Measurements from ENCODE around the gene PYM1. TPM values are rescaled to one million over a fixed set of nuclear protein-coding genes. Genes with fewer than 3 reads are reported as not detected.
A peak's percentile ranks its signal among the peaks of the same experiment; 100 is the strongest.

Gene PYM1
- total RNA-seq (10 to 100 TPM; 14.6 to 20.6 (median 18.0) TPM), polyA plus RNA-seq (10 to 100 TPM; 19.0 to 39.8 (median 26.1) TPM)
- long read RNA-seq, donor 1, transcript PYM1-203 (3 exons, 1,226 nt), result major isoform, 5 of 10 reads
- long read RNA-seq, donor 1, partial matches to known transcripts, result 0 of 10 reads
- long read RNA-seq, donor 1, other reads (novel, unspliced or antisense), result 1 of 10 reads
- long read RNA-seq, donor 2, transcript PYM1-203 (3 exons, 1,226 nt), result major isoform, 5 of 16 reads
- long read RNA-seq, donor 2, partial matches to known transcripts, result 1 of 16 reads
- long read RNA-seq, donor 2, other reads (novel, unspliced or antisense), result 4 of 16 reads

DNA sequence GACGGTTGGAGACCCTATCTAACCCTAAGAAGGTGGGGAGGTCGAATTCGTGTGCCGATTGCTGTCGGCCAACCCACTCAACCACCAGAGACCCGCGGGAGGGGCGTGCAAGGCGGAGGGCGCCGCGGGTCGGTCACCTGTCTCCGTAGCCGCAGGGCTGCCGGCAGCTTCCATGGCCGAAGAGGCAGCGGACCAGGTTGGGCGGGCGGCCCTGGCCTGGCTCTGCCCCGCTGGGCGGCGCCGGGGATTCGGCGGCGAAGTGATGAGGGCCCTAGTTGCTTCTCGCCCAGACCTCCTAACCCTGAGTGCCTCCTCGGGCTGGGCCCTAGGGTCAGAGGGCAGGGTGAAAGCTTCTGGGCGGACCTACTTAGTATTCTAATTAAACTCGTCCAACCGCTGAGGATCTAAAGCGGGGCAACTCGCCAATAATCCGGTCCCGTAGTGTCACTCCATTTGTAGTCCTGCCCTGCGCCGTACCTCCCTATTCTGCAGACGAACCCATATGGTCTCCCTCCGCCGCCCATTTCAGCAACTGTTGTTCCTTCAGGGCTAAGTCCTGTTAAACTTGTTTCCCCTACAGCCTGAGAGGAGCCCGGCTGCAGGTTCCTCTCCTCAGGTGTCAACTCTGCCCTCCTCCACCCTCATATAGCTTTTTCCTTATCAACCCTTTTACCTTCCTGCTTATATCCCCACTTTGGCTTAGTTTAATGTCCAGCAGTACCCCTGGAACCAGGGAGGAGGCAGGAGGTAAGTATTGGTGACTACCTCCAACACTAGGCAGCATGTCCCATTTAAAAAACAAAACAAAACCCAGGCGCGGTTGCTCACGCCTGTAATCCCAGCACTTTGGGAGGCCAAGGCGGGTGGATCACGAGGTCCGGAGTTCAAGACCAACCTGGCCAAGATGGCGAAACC, at the start of gene PYM1:
PYM1 (minus strand) TSS at position 307 of the 915 bp plus-strand sequence; CDS start at position 174, 133 bp downstream.
- WGBS, 3 donors, result 5 to 9% (median 6%) methylated on average over 40 to 49 of the region's 49 CpGs
- Histone ChIP-seq H3K27me3 (ENCODE audit: insufficient read depth in 3 of 3, low read length in 2 of 3) (peaks cover 0 to 6% (median 0%) of the 10 kb centered on the region in 3 donors), H3K4me3 (peak within 1 kb of the TSS; percentile 84), H3K36me3 (ENCODE audit: insufficient read depth in 1 of 2, low read depth in 1 of 2) (peaks cover 0 to 6% of the 10 kb centered on the region in 2 donors), H3K9me3 (no peaks in the 10 kb centered on the region), H3K27ac (peak within 1 kb of the TSS; percentile 93), H3K4me1 (peaks cover 15% of the 10 kb centered on the region)
- ATAC-seq, result peak; percentile 60 to 72 (median 68)
- intact Hi-C loops (cut with DNase I), result loop anchor here (2.0 to 5.0 kb wide), 3 partner anchors 96 to 111 kb away; partner anchors contain the start of genes DNAJC14 (in 1 of the 2), ORMDL2 (in 1 of the 2) and SARNP (in 1 of the 2)
- peak; percentile 79 to 85 for DNase-seq
- no peak for TF ChIP-seq CTCF (IDR thresholded peaks at IDR 0.05)

DNA sequence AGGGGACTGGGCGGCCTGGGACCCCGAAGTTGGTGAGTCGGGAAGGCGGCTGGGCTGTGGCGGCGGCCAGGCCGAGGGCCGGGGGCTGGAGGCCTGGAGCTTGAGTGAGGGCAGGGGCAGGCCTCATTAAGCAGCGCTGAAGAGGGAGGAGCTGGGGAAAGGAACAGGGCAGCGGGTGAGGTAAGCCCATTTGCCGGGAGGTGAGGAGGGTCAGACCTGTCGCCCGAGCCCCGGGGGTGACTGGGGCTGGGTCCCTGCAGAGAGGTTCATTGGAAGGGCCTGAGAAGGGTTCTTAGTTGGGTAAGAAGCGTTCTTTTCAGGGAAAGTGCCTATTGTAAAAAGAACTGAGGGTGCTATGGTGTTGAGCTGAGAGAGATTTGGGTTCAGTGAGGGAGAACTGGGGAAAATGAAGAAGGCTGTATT, 46.6 kb upstream of the PYM1 start:
- ATAC-seq, result peak; percentile 18 to 61 (median 46)
- H3K36me3 ChIP-seq (ENCODE audit: insufficient read depth in 1 of 2, low read depth in 1 of 2), result peaks cover 0 to 11% of the 10 kb centered on the region in 2 donors
- intact Hi-C loops (cut with DNase I), result no loop called here
- H3K27ac ChIP-seq, result peak overlapping the region; percentile 99
- DNase-seq, result no peak
- no peaks in the 10 kb centered on the region for H3K9me3 ChIP-seq
- H3K4me1 ChIP-seq, result peaks cover 29% of the 10 kb centered on the region
- 0 to 1% (median 0%) methylated on average over 15 of the region's 15 CpGs for WGBS, 3 donors
- TF ChIP-seq CTCF (IDR thresholded peaks at IDR 0.05), result no peak
- H3K27me3 ChIP-seq (ENCODE audit: insufficient read depth in 3 of 3, low read length in 2 of 3), result no peaks in the 10 kb centered on the region
- H3K4me3 ChIP-seq, result peak overlapping the region; percentile 98

DNA sequence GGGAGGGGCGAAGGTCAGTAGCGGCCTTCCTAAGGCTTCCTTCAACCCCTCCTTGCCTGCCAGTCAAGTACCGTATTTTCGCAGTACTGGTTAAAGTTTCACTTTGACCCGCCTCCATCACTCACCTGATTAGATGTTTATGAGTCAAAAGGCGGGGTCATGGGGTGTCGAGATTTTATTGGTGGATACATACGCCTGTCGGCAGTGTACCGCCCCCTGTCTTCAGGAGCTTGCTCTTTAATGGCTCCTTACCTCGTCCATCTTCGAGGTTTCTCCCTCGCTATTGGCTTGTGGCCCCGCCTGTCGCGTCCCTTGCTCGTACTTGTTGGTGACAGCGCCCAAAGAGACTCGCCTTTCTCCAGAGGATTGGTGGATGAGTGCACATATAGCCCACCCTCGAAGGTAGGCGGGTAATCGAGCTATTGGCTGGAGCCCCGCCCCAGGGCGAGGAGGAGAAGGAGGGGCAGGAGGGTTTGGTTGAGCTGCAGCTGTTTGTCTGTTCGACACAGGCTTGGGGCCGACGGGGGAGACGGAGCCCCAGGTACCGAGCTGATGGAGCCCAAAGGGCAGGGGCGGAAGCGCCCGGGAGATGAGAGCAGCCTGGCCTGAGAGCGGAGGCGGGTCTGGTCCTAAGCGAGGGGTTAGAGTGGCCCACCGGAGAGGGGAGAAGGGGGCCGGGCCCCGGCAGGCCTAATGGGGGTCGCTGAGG, 46.1 kb upstream of the PYM1 start, which contains the start of gene RAB5B:
RAB5B (plus strand) TSS at position 480 of the 709 bp plus-strand sequence. CDS start 12,883 bp downstream, outside the sequence.
- Histone ChIP-seq H3K4me1 (peaks cover 27% of the 10 kb centered on the region), H3K27me3 (ENCODE audit: insufficient read depth in 3 of 3, low read length in 2 of 3) (no peaks in the 10 kb centered on the region), H3K36me3 (ENCODE audit: insufficient read depth in 1 of 2, low read depth in 1 of 2) (peaks cover 0 to 7% of the 10 kb centered on the region in 2 donors), H3K9me3 (no peaks in the 10 kb centered on the region), H3K4me3 (peak within 1 kb of the TSS; percentile 98), H3K27ac (peak within 1 kb of the TSS; percentile 99)
- TF ChIP-seq CTCF (IDR thresholded peaks at IDR 0.05), result peak; percentile 25
- intact Hi-C loops (cut with DNase I), result no loop called here
- peak; percentile 93 to 94 (median 94) for ATAC-seq
- peak; percentile 99 to 100 for DNase-seq
- WGBS, 3 donors, result 0% methylated on average over 37 to 39 of the region's 39 CpGs

- DNase-seq (no peak), ATAC-seq (no peak)
- intact Hi-C loops (cut with DNase I), result no loop called here
- Histone ChIP-seq H3K4me1 (peaks cover 27% of the 10 kb centered on the region), H3K9me3 (no peaks in the 10 kb centered on the region), H3K4me3 (peak overlapping the region; percentile 77), H3K27me3 (ENCODE audit: insufficient read depth in 3 of 3, low read length in 2 of 3) (no peaks in the 10 kb centered on the region), H3K27ac (peak overlapping the region; percentile 95), H3K36me3 (ENCODE audit: insufficient read depth in 1 of 2, low read depth in 1 of 2) (peaks cover 0 to 7% of the 10 kb centered on the region in 2 donors)
- TF ChIP-seq CTCF (IDR thresholded peaks at IDR 0.05), result no peak
- 0 to 1% (median 1%) methylated on average over 18 of the region's 18 CpGs for whole genome bisulfite sequencing, 3 donors
Observed at GRCh38 chr12:55972911-55973598, 45.4 kb upstream of the PYM1 start.
